ENCODE measurements around the gene PTCD2. TPM values are rescaled to one million over a fixed set of nuclear protein-coding genes. Genes with fewer than 3 reads are reported as not detected.

Gene PTCD2
- total RNA-seq, 2 donors from 2014 or later = 9.1 to 14.8 TPM

- peak overlapping the region; percentile 53 for H3K27ac Mint-ChIP-seq
- peaks cover 43% of the 10 kb centered on the region for H3K36me3 Mint-ChIP-seq (ENCODE audit: low read depth)
- peak overlapping the region; percentile 32 for H3K4me3 Mint-ChIP-seq
- ATAC-seq (replicated peaks) = peak; percentile 93
- H3K27me3 Mint-ChIP-seq = no peaks in the 10 kb centered on the region
- no peaks in the 10 kb centered on the region for H3K9me3 Mint-ChIP-seq
- peaks cover 9% of the 10 kb centered on the region for H3K4me1 Mint-ChIP-seq
Measured at GRCh38 chr5:72347801-72348308, 27.7 kb downstream of the PTCD2 start.

GRCh38 chr5:72351376-72351775 is 31.2 kb downstream of the PTCD2 start:
- Mint-ChIP-seq H3K36me3 (ENCODE audit: low read depth) (peaks cover 19% of the 10 kb centered on the region), H3K27me3 (no peaks in the 10 kb centered on the region), H3K4me1 (peaks cover 9% of the 10 kb centered on the region), H3K27ac (no peak overlapping the region), H3K9me3 (no peaks in the 10 kb centered on the region), H3K4me3 (no peak overlapping the region)
- no peak for ATAC-seq (replicated peaks)

- H3K36me3 Mint-ChIP-seq (ENCODE audit: low read depth) = peaks cover 19% of the 10 kb centered on the region
- H3K4me1 Mint-ChIP-seq = peaks cover 9% of the 10 kb centered on the region
- H3K27ac Mint-ChIP-seq = no peak overlapping the region
- no peak overlapping the region for H3K4me3 Mint-ChIP-seq
- no peaks in the 10 kb centered on the region for H3K27me3 Mint-ChIP-seq
- H3K9me3 Mint-ChIP-seq = no peaks in the 10 kb centered on the region
- ATAC-seq (replicated peaks) = no peak
Measured at GRCh38 chr5:72352616-72353015, 32.4 kb downstream of the PTCD2 start.

GRCh38 chr5:72353046-72353445 is 32.9 kb downstream of the PTCD2 start:
- Mint-ChIP-seq H3K9me3 (no peaks in the 10 kb centered on the region), H3K4me3 (no peak overlapping the region), H3K36me3 (ENCODE audit: low read depth) (peaks cover 23% of the 10 kb centered on the region), H3K27ac (no peak overlapping the region), H3K4me1 (peaks cover 9% of the 10 kb centered on the region), H3K27me3 (no peaks in the 10 kb centered on the region)
- ATAC-seq (replicated peaks) = no peak

- H3K4me1 Mint-ChIP-seq = no peaks in the 10 kb centered on the region
- peaks cover 44% of the 10 kb centered on the region for H3K36me3 Mint-ChIP-seq (ENCODE audit: low read depth)
- ATAC-seq (replicated peaks) = no peak
- no peaks in the 10 kb centered on the region for H3K27me3 Mint-ChIP-seq
- no peak overlapping the region for H3K27ac Mint-ChIP-seq
- no peaks in the 10 kb centered on the region for H3K9me3 Mint-ChIP-seq
- H3K4me3 Mint-ChIP-seq = no peak overlapping the region
Measured at GRCh38 chr5:72355706-72356299, 35.6 kb downstream of the PTCD2 start.

- Mint-ChIP-seq H3K36me3 (ENCODE audit: low read depth) (peaks cover 50% of the 10 kb centered on the region), H3K27me3 (no peaks in the 10 kb centered on the region), H3K4me1 (no peaks in the 10 kb centered on the region), H3K4me3 (no peak overlapping the region), H3K27ac (no peak overlapping the region), H3K9me3 (no peaks in the 10 kb centered on the region)
- no peak for ATAC-seq (replicated peaks)
Measured at GRCh38 chr5:72356361-72356760, 36.2 kb downstream of the PTCD2 start.

GRCh38 chr5:72358925-72359324 is 38.8 kb downstream of the PTCD2 start:
- H3K4me1 Mint-ChIP-seq = no peaks in the 10 kb centered on the region
- peaks cover 59% of the 10 kb centered on the region for H3K36me3 Mint-ChIP-seq (ENCODE audit: low read depth)
- H3K27me3 Mint-ChIP-seq = no peaks in the 10 kb centered on the region
- H3K4me3 Mint-ChIP-seq = no peak overlapping the region
- H3K9me3 Mint-ChIP-seq = no peaks in the 10 kb centered on the region
- no peak for ATAC-seq (replicated peaks)
- H3K27ac Mint-ChIP-seq = no peak overlapping the region

- H3K4me1 Mint-ChIP-seq = no peaks in the 10 kb centered on the region
- no peaks in the 10 kb centered on the region for H3K27me3 Mint-ChIP-seq
- H3K27ac Mint-ChIP-seq = no peak overlapping the region
- no peak for ATAC-seq (replicated peaks)
- no peak overlapping the region for H3K4me3 Mint-ChIP-seq
- H3K9me3 Mint-ChIP-seq = no peaks in the 10 kb centered on the region
- H3K36me3 Mint-ChIP-seq (ENCODE audit: low read depth) = peaks cover 59% of the 10 kb centered on the region
Measured at GRCh38 chr5:72359886-72360285, 39.7 kb downstream of the PTCD2 start.

- H3K27me3 Mint-ChIP-seq = no peaks in the 10 kb centered on the region
- ATAC-seq (replicated peaks) = no peak
- H3K9me3 Mint-ChIP-seq = no peaks in the 10 kb centered on the region
- H3K36me3 Mint-ChIP-seq (ENCODE audit: low read depth) = peaks cover 53% of the 10 kb centered on the region
- H3K4me3 Mint-ChIP-seq = no peak overlapping the region
- H3K27ac Mint-ChIP-seq = no peak overlapping the region
- H3K4me1 Mint-ChIP-seq = no peaks in the 10 kb centered on the region
Measured at GRCh38 chr5:72363166-72363802, 43.1 kb downstream of the PTCD2 start.

GRCh38 chr5:72364171-72364570 is 44.0 kb downstream of the PTCD2 start:
- Mint-ChIP-seq H3K4me1 (no peaks in the 10 kb centered on the region), H3K27me3 (no peaks in the 10 kb centered on the region), H3K4me3 (no peak overlapping the region), H3K36me3 (ENCODE audit: low read depth) (peaks cover 45% of the 10 kb centered on the region), H3K9me3 (no peaks in the 10 kb centered on the region), H3K27ac (no peak overlapping the region)
- no peak for ATAC-seq (replicated peaks)

GRCh38 chr5:72364951-72365350 is 44.8 kb downstream of the PTCD2 start:
- Mint-ChIP-seq H3K4me3 (no peak overlapping the region), H3K36me3 (ENCODE audit: low read depth) (peaks cover 37% of the 10 kb centered on the region), H3K27ac (no peak overlapping the region), H3K27me3 (no peaks in the 10 kb centered on the region), H3K9me3 (no peaks in the 10 kb centered on the region), H3K4me1 (no peaks in the 10 kb centered on the region)
- no peak for ATAC-seq (replicated peaks)

- H3K27ac Mint-ChIP-seq = no peak overlapping the region
- no peaks in the 10 kb centered on the region for H3K9me3 Mint-ChIP-seq
- no peaks in the 10 kb centered on the region for H3K4me1 Mint-ChIP-seq
- peaks cover 23% of the 10 kb centered on the region for H3K36me3 Mint-ChIP-seq (ENCODE audit: low read depth)
- no peaks in the 10 kb centered on the region for H3K27me3 Mint-ChIP-seq
- peak; percentile 43 for ATAC-seq (replicated peaks)
- H3K4me3 Mint-ChIP-seq = no peak overlapping the region
Measured at GRCh38 chr5:72366324-72366976, 46.3 kb downstream of the PTCD2 start.

GRCh38 chr5:72368271-72368670 is 48.1 kb downstream of the PTCD2 start:
- Mint-ChIP-seq H3K27me3 (no peaks in the 10 kb centered on the region), H3K9me3 (no peaks in the 10 kb centered on the region), H3K4me3 (no peak overlapping the region), H3K4me1 (no peaks in the 10 kb centered on the region), H3K27ac (no peak overlapping the region), H3K36me3 (ENCODE audit: low read depth) (peaks cover 5% of the 10 kb centered on the region)
- ATAC-seq (replicated peaks) = no peak

GRCh38 chr5:72369301-72369700 is 49.1 kb downstream of the PTCD2 start:
- H3K9me3 Mint-ChIP-seq = peaks cover 3% of the 10 kb centered on the region
- H3K27ac Mint-ChIP-seq = no peak overlapping the region
- peaks cover 3% of the 10 kb centered on the region for H3K27me3 Mint-ChIP-seq
- H3K36me3 Mint-ChIP-seq (ENCODE audit: low read depth) = no peaks in the 10 kb centered on the region
- H3K4me3 Mint-ChIP-seq = no peak overlapping the region
- H3K4me1 Mint-ChIP-seq = no peaks in the 10 kb centered on the region
- no peak for ATAC-seq (replicated peaks)

- no peak for ATAC-seq (replicated peaks)
- Mint-ChIP-seq H3K4me3 (no peak overlapping the region), H3K4me1 (no peaks in the 10 kb centered on the region), H3K27ac (no peak overlapping the region), H3K9me3 (peaks cover 3% of the 10 kb centered on the region), H3K36me3 (ENCODE audit: low read depth) (no peaks in the 10 kb centered on the region), H3K27me3 (peaks cover 3% of the 10 kb centered on the region)
Measured at GRCh38 chr5:72369711-72370110, 49.5 kb downstream of the PTCD2 start.

All from activated T-helper 17 cell treated with anti-CD3 and anti-CD28 coated beads, Interleukin-2, amount 50 U/mL, for 72 hours (primary cell).